Mesenchymal stem cell (in vitro differentiated cells and primary cell): ENCODE data around the gene NHSL1.

Experiments
- DNase-seq: peaks from one replicate; pipeline ENCODE4 v3.0.0-alpha.2; 2013
- H2AFZ ChIP-seq: one replicate; pipeline ENCODE4 v1.6.1; 2013; ENCODE audit warnings: low read depth, mild to moderate bottlenecking, control low read depth, inconsistent platforms, low read length, moderate library complexity
- H2AK5ac ChIP-seq: 2 replicates; pipeline ENCODE4 v1.6.1; 2013; ENCODE audit warnings: low read length, moderate library complexity, mild to moderate bottlenecking, inconsistent platforms; ENCODE audit not compliant: severe bottlenecking
- H2BK120ac ChIP-seq: one replicate; pipeline ENCODE4 v1.6.1; 2013; ENCODE audit warnings: low read depth, mild to moderate bottlenecking, inconsistent platforms, low read length, moderate library complexity
- H2BK12ac ChIP-seq, 2 experiments: one replicate each; pipeline ENCODE4 v1.6.1; 2013; ENCODE audit warnings: inconsistent platforms in 2 of 2, low read length in 2 of 2, mild to moderate bottlenecking in 2 of 2, moderate library complexity in 2 of 2, control low read depth in 1 of 2
- H2BK15ac ChIP-seq: one replicate; pipeline ENCODE4 v1.6.1; 2013; ENCODE audit warnings: mild to moderate bottlenecking, low read depth, inconsistent platforms; ENCODE audit not compliant: poor library complexity, severe bottlenecking
- H2BK5ac ChIP-seq: 2 replicates; pipeline ENCODE4 v1.6.1; 2013; ENCODE audit warnings: low read depth, mild to moderate bottlenecking, low read length, control low read depth, inconsistent platforms; ENCODE audit not compliant: poor library complexity, severe bottlenecking
- H3K14ac ChIP-seq, 2 experiments: one replicate each; pipeline ENCODE4 v1.6.1; 2013; ENCODE audit warnings: inconsistent platforms in 2 of 2, low read length in 2 of 2, control low read depth in 1 of 2, mild to moderate bottlenecking in 1 of 2, moderate library complexity in 1 of 2
- H3K18ac ChIP-seq, 2 experiments: one replicate each; pipeline ENCODE4 v1.6.1; 2013; ENCODE audit warnings: inconsistent platforms in 2 of 2, low read length in 2 of 2, control low read depth in 1 of 2, low read depth in 1 of 2, mild to moderate bottlenecking in 1 of 2
- H3K23ac ChIP-seq, 2 experiments: one replicate each; pipeline ENCODE4 v1.6.1; 2013; ENCODE audit warnings: inconsistent platforms in 2 of 2, low read length in 2 of 2, mild to moderate bottlenecking in 2 of 2, moderate library complexity in 2 of 2, control low read depth in 1 of 2
- H3K27ac ChIP-seq: 2 replicates; pipeline ENCODE4 v1.5.1; 2013; ENCODE audit warnings: mild to moderate bottlenecking, moderate library complexity, low read length, control low read depth, inconsistent platforms; ENCODE audit not compliant: poor library complexity, severe bottlenecking
- H3K27me3 ChIP-seq, 2 experiments: 2 replicates each; pipeline versions ENCODE4 v1.6.1 to v1.7.0; 2013; ENCODE audit warnings: low read length in 2 of 2, mild to moderate bottlenecking in 2 of 2, moderate library complexity in 2 of 2, control low read depth in 1 of 2, inconsistent platforms in 1 of 2; ENCODE audit not compliant: control insufficient read depth in 1 of 2, insufficient read depth in 1 of 2
- H3K36me3 ChIP-seq, 2 experiments: 2 replicates each; pipeline versions ENCODE4 v1.6.1 to v1.7.0; 2013; ENCODE audit warnings: low read length in 2 of 2, control low read depth in 1 of 2, inconsistent platforms in 1 of 2, low read depth in 1 of 2, mild to moderate bottlenecking in 1 of 2; ENCODE audit not compliant: insufficient read depth in 2 of 2, control insufficient read depth in 1 of 2
- H3K4ac ChIP-seq, 2 experiments: one replicate each; pipeline ENCODE4 v1.6.1; 2013; ENCODE audit warnings: inconsistent platforms in 2 of 2, low read length in 2 of 2, mild to moderate bottlenecking in 2 of 2, moderate library complexity in 2 of 2, control low read depth in 1 of 2, low read depth in 1 of 2
- H3K4me1 ChIP-seq: 2 replicates; pipeline ENCODE4 v1.6.1; 2013; ENCODE audit warnings: low read depth, low read length, control low read depth; ENCODE audit not compliant: control insufficient read depth, insufficient read depth
- H3K4me2 ChIP-seq: 2 replicates; pipeline ENCODE4 v1.6.1; 2013; ENCODE audit warnings: low read length, mild to moderate bottlenecking, inconsistent platforms; ENCODE audit not compliant: poor library complexity, severe bottlenecking
- H3K4me3 ChIP-seq, 2 experiments: 2 replicates each; pipeline versions ENCODE4 v1.5.1 to v1.7.0; 2013; ENCODE audit warnings: low read length in 2 of 2, mild to moderate bottlenecking in 2 of 2, control low read depth in 1 of 2, low read depth in 1 of 2; ENCODE audit not compliant: insufficient read depth in 1 of 2
- H3K79me1 ChIP-seq: replicated peaks from 2 replicates; pipeline ENCODE4 v1.6.1; 2013; ENCODE audit warnings: mild to moderate bottlenecking, control low read depth, low read length, inconsistent platforms; ENCODE audit not compliant: poor library complexity, severe bottlenecking
- H3K9ac ChIP-seq: 2 replicates; pipeline ENCODE4 v1.7.0; 2013; ENCODE audit warnings: mild to moderate bottlenecking, low read length, moderate library complexity
- H3K9me3 ChIP-seq: 2 replicates; pipeline ENCODE4 v1.7.0; 2013; ENCODE audit warnings: mild to moderate bottlenecking, low read length; ENCODE audit not compliant: control insufficient read depth
- H4K8ac ChIP-seq: one replicate; pipeline ENCODE4 v1.6.1; 2013; ENCODE audit warnings: inconsistent platforms, mild to moderate bottlenecking, low read length, moderate library complexity
- H4K91ac ChIP-seq: one replicate; pipeline ENCODE4 v1.6.1; 2013; ENCODE audit warnings: mild to moderate bottlenecking, low read length, inconsistent platforms
- WGBS: methylation state at CpG from one replicate; pipeline ENCODE4 v1.1.7; 2013; ENCODE audit warnings: mixed read lengths; 5-methylcytosine and 5-hydroxymethylcytosine counted together

Gene NHSL1

DNA sequence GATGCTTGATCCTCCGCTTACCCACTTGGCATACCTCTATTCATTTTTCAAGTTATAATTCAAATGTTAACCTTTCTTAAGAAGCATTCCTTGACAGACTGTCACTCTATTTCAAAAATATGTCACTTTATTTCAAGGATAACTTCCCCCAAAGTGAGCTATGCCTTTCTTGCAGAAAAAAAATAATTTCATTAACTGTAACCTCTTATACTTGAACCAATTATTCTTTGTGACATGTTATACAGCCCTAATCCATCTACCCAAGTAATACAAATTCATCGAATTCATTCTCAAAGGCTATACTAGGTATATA lies 9.3 kb upstream of the NHSL1 start:
- H2AFZ ChIP-seq = no peak overlapping the region
- peaks cover 15% of the 10 kb centered on the region for H3K79me1 ChIP-seq
- no peak overlapping the region for H2BK5ac ChIP-seq
- H3K36me3 ChIP-seq = no peaks in the 10 kb centered on the region
- peaks cover 6% of the 10 kb centered on the region for H3K4me1 ChIP-seq
- no peak overlapping the region for H3K4me3 ChIP-seq
- no peak overlapping the region for H2AK5ac ChIP-seq
- H2BK120ac ChIP-seq = no peak overlapping the region
- H3K9me3 ChIP-seq = no peaks in the 10 kb centered on the region
- WGBS = 98% methylated on average over 1 of the region's 2 CpGs
- no peak overlapping the region for H3K4me2 ChIP-seq
- no peak overlapping the region for H2BK12ac ChIP-seq
- H4K91ac ChIP-seq = no peak overlapping the region
- no peak overlapping the region for H3K4ac ChIP-seq
- H3K14ac ChIP-seq = no peak overlapping the region
- no peak overlapping the region for H3K27ac ChIP-seq
- H2BK15ac ChIP-seq = no peak overlapping the region
- no peak for DNase-seq
- no peak overlapping the region for H4K8ac ChIP-seq
- H3K27me3 ChIP-seq = no peaks in the 10 kb centered on the region
- H3K18ac ChIP-seq = no peak overlapping the region
- H3K23ac ChIP-seq = no peak overlapping the region
- H3K9ac ChIP-seq = peak overlapping the region; percentile 35

DNA sequence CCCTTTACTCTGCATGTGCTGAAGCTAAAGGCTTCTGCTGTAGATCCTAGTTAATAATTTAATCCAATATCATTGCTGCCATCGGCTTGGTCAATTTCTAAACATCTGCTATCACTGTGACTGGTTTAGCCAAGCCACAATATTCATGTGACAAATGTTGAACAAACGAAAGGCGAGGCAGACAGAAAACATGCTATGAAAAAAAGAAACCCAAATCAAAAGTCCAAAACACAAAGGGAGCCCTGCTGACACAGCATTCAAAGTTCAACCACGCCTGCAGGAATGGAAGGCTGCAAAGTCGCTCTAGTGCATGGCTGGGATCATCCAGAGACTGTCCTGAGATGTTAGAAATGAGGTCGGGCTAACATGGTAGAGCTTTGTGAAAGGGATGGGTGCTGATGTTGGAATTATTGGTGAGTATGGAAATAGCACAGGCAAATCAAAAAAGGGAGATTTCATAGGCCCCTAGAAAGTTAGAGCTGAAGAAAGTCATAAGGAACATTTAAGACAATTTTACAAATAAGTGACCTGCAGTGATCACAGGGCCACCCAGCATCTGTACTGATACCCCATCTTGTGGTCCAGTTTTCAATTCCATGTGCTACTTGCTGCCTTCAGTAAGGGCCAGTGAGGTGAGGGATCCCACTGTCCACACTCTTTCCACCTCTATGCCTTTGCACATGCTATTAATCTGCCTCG lies 8.8 kb upstream of the NHSL1 start:
- no peak overlapping the region for H3K18ac ChIP-seq
- H3K4ac ChIP-seq = no peak overlapping the region
- no peak overlapping the region for H2BK12ac ChIP-seq
- no peak for DNase-seq
- H3K27me3 ChIP-seq = no peaks in the 10 kb centered on the region
- H3K36me3 ChIP-seq = no peaks in the 10 kb centered on the region
- H3K27ac ChIP-seq = no peak overlapping the region
- no peak overlapping the region for H3K23ac ChIP-seq
- no peak overlapping the region for H3K14ac ChIP-seq
- 93% methylated on average over 7 of the region's 7 CpGs for WGBS
- no peaks in the 10 kb centered on the region for H3K9me3 ChIP-seq
- no peak overlapping the region for H3K4me3 ChIP-seq
- H2AFZ ChIP-seq = no peak overlapping the region
- H3K4me2 ChIP-seq = no peak overlapping the region
- no peak overlapping the region for H2BK120ac ChIP-seq
- peaks cover 6% of the 10 kb centered on the region for H3K4me1 ChIP-seq
- H4K91ac ChIP-seq = no peak overlapping the region
- H3K79me1 ChIP-seq = peaks cover 15% of the 10 kb centered on the region
- no peak overlapping the region for H2BK5ac ChIP-seq
- no peak overlapping the region for H3K9ac ChIP-seq
- no peak overlapping the region for H4K8ac ChIP-seq
- H2BK15ac ChIP-seq = no peak overlapping the region
- H2AK5ac ChIP-seq = no peak overlapping the region

DNA sequence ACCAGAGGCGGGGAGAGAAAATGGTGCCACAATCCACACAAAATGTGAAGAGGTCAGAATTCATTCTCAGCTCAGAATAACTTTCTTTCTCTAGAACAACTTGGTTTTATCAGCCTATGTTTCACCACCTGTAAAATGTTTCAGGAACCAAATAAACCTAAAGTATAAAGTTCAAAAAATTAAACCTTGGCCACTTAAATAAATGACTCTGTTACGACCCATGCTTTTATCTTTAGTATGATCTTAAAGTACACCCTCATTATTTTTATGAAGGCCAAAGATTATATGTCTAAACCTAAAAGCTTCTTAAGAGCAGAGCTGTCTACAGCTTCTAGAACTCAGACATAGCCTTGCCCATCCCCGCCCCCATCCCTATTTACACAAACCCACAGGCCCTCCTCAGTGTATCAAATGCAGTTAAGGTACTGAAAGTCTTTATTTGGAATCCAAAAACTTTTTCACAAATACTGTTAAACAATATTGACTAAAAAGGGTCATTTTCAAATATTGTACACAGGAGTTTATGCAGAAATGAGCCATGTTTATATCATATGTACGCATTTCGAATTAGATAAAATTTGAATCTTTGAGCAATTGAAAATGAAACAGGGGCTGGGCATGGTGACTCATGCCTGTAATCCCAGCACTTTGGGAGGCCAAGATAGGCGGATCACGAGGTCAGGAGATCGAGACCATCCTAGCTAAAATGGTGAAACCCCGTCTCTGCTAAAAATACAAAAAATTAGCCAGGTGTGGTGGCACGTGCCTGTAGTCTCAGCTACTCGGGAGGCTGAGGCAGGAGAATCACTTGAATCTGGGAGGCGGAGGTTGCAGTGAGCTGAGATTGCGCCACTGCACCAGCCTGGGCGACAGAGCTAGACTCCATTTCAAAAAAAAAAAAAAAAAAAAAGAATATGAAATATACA lies 5.7 kb upstream of the NHSL1 start:
- H3K27me3 ChIP-seq = no peaks in the 10 kb centered on the region
- no peak overlapping the region for H4K8ac ChIP-seq
- 97% methylated on average over 11 of the region's 14 CpGs for WGBS

DNA sequence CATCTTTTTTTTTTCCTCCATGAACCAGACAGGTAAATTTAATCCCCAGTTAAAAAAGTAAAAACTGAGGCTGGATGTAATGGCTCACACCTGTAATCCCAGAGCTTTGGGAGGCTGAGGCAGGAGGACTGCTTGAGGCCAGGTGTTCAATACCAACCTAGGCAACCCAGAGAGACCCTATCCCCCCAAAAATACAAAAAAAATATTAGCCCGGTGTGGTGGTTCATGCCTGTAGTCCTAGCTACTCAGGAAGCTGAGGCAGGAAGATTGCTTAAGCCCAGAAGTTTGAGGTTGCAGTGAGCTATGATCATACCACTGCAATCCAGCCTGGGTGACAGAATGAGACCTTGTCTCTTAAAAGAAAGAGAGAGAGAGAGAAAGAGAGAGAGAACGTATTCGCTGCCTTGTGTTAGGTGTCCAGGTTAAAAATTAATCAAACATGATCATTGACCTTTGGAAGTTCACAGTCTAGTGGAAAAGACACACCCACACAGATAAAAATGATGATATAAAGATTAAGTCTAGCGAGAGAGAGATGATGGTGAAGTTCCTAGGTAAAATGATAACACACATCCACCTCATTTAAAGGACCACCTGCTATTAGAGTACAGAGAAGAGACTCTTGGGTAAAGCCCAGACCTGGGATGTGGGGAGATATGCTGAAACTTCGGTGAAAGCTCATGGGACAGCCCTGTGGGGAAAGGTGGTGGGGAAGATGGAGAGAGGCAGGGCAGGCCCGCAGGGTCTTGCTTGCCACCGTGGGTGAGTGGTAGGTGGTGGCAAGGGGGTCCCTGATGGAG lies 4.8 kb upstream of the NHSL1 start:
- Histone ChIP-seq H3K4ac (no peak overlapping the region), H3K14ac (no peak overlapping the region)
- DNase-seq = no peak

More for the DNA sequence above, 5.7 kb upstream of the NHSL1 start:
- H3K4me3 ChIP-seq = no peak overlapping the region
- no peak overlapping the region for H2AK5ac ChIP-seq
- no peak overlapping the region for H3K4ac ChIP-seq
- H3K4me1 ChIP-seq = peaks cover 6% of the 10 kb centered on the region
- H2BK15ac ChIP-seq = no peak overlapping the region
- no peak overlapping the region for H4K91ac ChIP-seq
- no peak overlapping the region for H2BK12ac ChIP-seq
- H3K14ac ChIP-seq = no peak overlapping the region
- H3K18ac ChIP-seq = no peak overlapping the region
- H3K4me2 ChIP-seq = no peak overlapping the region
- H2AFZ ChIP-seq = no peak overlapping the region
- no peaks in the 10 kb centered on the region for H3K36me3 ChIP-seq
- no peaks in the 10 kb centered on the region for H3K9me3 ChIP-seq
- no peak overlapping the region for H2BK120ac ChIP-seq
- peaks cover 16% of the 10 kb centered on the region for H3K79me1 ChIP-seq
- no peak overlapping the region for H3K27ac ChIP-seq
- no peak overlapping the region for H2BK5ac ChIP-seq
- no peak overlapping the region for H3K23ac ChIP-seq
- no peak overlapping the region for H3K9ac ChIP-seq
- DNase-seq = no peak

More for the DNA sequence above, 4.8 kb upstream of the NHSL1 start:
- Histone ChIP-seq H3K18ac (no peak overlapping the region), H3K4me3 (no peak overlapping the region), H3K36me3 (no peaks in the 10 kb centered on the region), H2BK5ac (no peak overlapping the region), H3K27ac (no peak overlapping the region), H4K91ac (no peak overlapping the region), H3K9me3 (no peaks in the 10 kb centered on the region), H3K23ac (no peak overlapping the region), H2BK15ac (no peak overlapping the region), H2AFZ (no peak overlapping the region), H2AK5ac (no peak overlapping the region), H3K79me1 (peaks cover 14% of the 10 kb centered on the region), H3K9ac (no peak overlapping the region), H3K4me1 (peaks cover 6% of the 10 kb centered on the region), H3K27me3 (no peaks in the 10 kb centered on the region), H2BK12ac (no peak overlapping the region), H3K4me2 (no peak overlapping the region), H2BK120ac (no peak overlapping the region), H4K8ac (no peak overlapping the region)
- 90% methylated on average over 4 of the region's 7 CpGs for WGBS
